Measurements from ENCODE around the gene NMUR1.

Gene NMUR1

DNA sequence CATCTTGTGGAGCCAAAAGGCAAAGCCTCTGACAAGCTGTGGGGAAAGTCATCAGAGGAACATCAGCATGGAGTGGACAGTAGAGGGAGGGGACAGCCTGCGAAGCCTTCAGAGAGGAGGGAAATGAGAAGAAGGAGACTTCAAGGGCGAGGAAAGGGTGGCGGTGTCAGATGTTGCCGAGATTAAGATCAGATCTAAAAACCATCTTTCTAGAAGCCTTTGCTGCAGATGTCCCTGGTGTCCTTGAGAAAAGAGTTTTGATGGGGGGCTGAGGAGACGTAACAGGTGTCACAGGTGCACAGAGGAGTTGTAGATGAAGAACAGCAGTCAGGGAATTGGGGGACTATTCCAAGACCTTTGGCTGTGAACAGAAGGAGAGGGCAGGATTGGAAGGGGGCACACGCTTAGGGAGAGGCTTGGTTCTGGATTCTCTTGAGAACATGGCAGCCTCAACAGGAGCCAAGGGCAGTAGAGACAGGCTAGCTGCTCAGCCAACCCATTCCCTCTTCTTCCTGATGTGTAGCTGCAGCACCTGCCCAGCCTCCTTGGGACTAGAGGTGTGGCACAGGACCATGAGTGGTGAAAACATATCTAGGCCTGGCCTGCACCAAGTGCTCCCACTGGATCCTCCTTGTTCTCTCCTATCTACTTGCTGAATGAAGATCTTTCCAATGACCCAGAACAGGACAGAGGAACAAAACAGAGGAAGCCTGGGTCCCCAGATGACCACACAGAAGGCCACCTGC, 43.2 kb downstream of the NMUR1 start:
- DNase-seq (ENCODE audit: low read depth): no peak

DNA sequence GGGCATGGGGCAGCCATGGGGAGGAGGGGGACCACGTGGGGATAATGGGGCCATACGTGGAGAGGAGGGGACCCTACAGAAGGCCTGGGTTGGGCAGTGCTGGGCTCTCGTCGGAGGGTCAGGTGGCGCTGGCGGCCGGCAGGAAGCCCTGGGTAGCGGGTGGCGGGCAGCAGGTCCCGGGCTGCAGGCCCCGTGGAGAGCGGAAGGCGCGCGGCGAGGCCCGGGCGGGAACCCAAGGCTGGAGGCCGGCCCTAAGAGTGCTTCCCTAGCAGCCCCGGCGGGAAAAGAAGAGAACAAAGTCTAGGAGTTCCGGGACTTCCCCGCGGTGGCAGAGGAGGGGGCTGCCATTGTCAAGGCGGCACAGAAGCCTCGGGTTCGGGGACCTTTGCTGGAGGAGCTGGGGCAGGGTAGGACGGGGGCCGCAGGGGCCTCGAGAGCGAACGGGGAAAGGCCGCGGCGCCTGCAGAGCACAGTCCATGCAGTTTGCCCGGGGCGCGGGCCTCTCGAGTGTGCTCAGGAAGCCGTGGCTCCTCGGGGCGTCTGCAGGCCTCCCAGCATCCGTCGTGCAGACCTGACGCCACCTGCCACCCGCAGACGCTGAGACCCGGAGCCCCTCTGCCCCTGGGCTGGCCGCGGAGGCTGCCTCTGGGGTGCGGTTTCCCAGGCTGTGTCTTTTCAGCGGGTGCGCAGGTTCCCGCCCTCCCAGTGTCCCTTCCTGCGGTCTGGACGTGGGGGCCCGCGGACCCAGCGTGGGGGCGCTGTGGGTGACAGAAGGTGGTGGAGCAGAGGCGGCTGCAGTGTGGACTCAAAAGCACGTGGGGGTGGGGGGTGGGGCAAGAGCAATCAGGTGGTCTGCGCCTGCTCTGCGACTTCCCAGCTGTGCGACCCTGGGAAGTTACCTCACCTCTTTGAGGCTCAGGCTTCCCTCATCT, 46.6 kb downstream of the NMUR1 start:
- DNase-seq (ENCODE audit: low read depth): no peak

GRCh38 chr2:231482806-231483391, 47.3 kb downstream of the NMUR1 start:
- DNase-seq (ENCODE audit: low read depth): no peak

DNA sequence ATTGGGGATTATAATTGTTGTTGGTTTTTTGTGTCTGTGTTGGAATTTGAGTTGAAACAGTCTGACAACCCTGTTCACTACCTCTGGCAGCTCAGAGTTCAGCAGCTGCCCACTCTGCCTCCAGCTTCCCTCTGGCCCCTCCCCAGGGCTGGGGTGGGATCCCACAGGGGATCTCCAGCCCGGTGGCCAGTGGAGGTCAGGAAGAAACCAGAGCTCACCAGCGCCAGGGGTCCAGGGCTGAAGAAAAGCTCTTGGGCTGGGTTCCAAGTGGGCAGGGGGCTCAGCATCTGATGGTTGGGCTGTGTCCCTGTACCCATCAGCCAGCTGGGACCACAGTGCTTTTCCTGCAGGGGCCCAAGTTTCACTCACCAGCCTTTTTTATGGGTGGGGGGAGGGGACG, 49.5 kb downstream of the NMUR1 start:
- DNase-seq (ENCODE audit: low read depth): no peak

DNA sequence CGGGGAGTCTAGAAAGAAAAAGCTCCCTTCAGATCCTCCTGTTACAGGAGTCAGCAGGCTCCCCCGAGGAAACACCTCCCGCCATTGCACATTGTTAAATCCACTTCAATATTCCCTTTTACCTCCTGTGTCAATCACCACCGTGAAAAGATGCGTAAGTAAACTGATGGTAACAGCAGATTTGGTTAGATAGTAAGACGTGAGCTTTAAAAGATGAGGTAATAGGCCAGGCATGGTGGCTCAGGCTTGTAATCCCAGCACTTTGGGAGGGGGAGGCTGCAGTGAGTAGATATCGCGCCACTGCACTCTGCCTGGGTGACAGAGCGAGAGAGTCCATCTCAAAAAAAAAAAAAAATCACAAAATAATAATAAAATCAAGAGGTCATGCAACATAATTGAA, 50.8 kb downstream of the NMUR1 start:
- DNase-seq (ENCODE audit: low read depth): no peak

DNA sequence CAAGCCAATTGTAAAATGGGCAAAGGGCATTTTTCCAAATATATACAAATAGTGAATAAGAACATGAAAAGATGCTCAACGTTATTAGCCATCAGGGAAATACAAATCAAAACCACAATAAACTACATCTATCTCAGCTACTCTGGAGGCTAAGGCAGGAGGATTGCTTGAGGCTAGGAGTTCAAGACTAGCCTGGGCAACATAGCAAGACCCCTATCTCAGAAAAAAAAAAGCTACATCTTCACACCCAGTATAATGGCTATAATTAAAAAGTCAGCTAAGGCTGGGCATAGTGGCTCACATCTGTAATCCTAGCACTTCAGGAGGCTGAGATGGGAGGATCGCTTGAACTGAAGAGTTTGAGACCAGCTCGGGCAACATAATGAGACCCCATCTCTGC, 53.3 kb downstream of the NMUR1 start:
- no peak for DNase-seq (ENCODE audit: low read depth)

DNA sequence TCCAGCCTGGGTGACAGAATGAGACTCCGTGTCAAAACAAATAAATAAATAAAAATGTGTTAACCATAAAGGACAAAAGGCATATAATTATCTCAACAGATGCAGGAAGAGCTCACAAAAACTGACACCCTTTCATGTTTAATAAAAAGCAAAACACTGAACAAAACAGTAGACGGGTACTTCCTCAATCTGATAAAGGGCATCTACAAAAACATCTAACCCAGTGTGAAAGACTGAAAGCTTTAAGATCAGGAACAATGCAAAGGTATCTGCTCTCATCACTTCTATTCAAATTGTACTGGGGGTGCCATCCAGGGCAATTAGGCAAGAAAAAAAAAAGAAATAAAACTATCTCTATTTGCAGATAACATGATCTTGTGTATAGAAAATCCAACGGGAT, 54.3 kb downstream of the NMUR1 start:
- no peak for DNase-seq (ENCODE audit: low read depth)

Data from non-pigmented ciliary epithelial cell (primary cell).